H1 (cell line): ENCODE data around the gene SH3PXD2A. TPM values are rescaled to one million over a fixed set of nuclear protein-coding genes. Genes with fewer than 3 reads are reported as not detected.

ENCODE experiments used
- CTCF ChIA-PET: fragments of 300-600 bp; sonication (Branson Sonifier 250); formaldehyde crosslinking; loops from one replicate; lab custom pipeline; 2021; ENCODE audit not compliant: partially characterized antibody; lab: Charles Lee
- POLR2A ChIA-PET: fragments of 300-600 bp; sonication (Branson Sonifier 250); formaldehyde crosslinking; loops from one replicate; lab custom pipeline; 2021; ENCODE audit warnings: inconsistent platforms; ENCODE audit not compliant: partially characterized antibody; lab: Charles Lee
- DNase-seq, 2 experiments: peaks; one replicate each; pipeline versions ENCODE4 v3.0.0 to v3.0.0-alpha.2; 2010 to 2022; ENCODE audit warnings: low spot score in 2 of 2, low read depth in 1 of 2, mixed read lengths in 1 of 2
- FAIRE-seq: peaks from 2 replicates; lab custom pipeline; 2011; peaks lifted over from hg19 to GRCh38; lab: Jason Lieb, UNC
- H2AFZ ChIP-seq: 2 replicates; pipeline ENCODE4 v1.8.1; 2012; ENCODE audit warnings: low read length, inconsistent platforms
- H2AK5ac ChIP-seq: 2 replicates; pipeline ENCODE4 v1.6.1; 2013; ENCODE audit warnings: low read depth, low read length
- H2BK120ac ChIP-seq: replicated peaks from 2 replicates; pipeline ENCODE3; 2013; ENCODE audit warnings: low read depth, low read length, inconsistent platforms
- H2BK12ac ChIP-seq: 2 replicates; pipeline ENCODE4 v1.6.1; 2013; ENCODE audit warnings: low read depth, low read length
- H2BK15ac ChIP-seq: 2 replicates; pipeline ENCODE4 v1.6.1; 2013; ENCODE audit warnings: low read length
- H2BK20ac ChIP-seq: 2 replicates; pipeline ENCODE4 v1.6.1; 2013; ENCODE audit warnings: low read length
- H2BK5ac ChIP-seq: 2 replicates; pipeline ENCODE4 v1.6.1; 2013; ENCODE audit warnings: low read depth, low read length
- H3K14ac ChIP-seq: 2 replicates; pipeline ENCODE4 v1.6.1; 2013; ENCODE audit warnings: inconsistent platforms; ENCODE audit not compliant: insufficient read length
- H3K18ac ChIP-seq: 2 replicates; pipeline ENCODE4 v1.6.1; 2013; ENCODE audit warnings: low read length; ENCODE audit errors: extremely low read depth
- H3K23ac ChIP-seq: 2 replicates; pipeline ENCODE4 v1.6.1; 2013; ENCODE audit warnings: inconsistent platforms; ENCODE audit not compliant: insufficient read length
- H3K23me2 ChIP-seq: 2 replicates; pipeline ENCODE4 v1.6.1; 2013; ENCODE audit warnings: low read depth, low read length
- H3K27ac ChIP-seq: 2 replicates; pipeline ENCODE4 v1.6.1; 2011; ENCODE audit warnings: low read depth, low read length, inconsistent platforms
- H3K27me3 ChIP-seq, 4 experiments: replicated peaks in 1 of 4; 1 replicate in 1 of 4; 2 replicates in 3 of 4; pipeline versions ENCODE4 v1.6.1 to v1.8.1; 2011 to 2013; ENCODE audit warnings: low read length in 3 of 4, mild to moderate bottlenecking in 3 of 4, inconsistent platforms in 2 of 4, mixed read lengths in 2 of 4, moderate library complexity in 1 of 4; ENCODE audit not compliant: control insufficient read depth in 3 of 4, insufficient read depth in 3 of 4; ENCODE audit errors: extremely low read depth in 1 of 4
- H3K36me3 ChIP-seq, 4 experiments: 2 replicates each; pipeline versions ENCODE4 v1.6.1 to v1.8.1; 2011 to 2013; ENCODE audit warnings: mild to moderate bottlenecking in 4 of 4, low read length in 3 of 4, moderate library complexity in 2 of 4, control low read depth in 1 of 4, inconsistent platforms in 1 of 4; ENCODE audit not compliant: insufficient read depth in 4 of 4, control insufficient read depth in 2 of 4
- H3K4ac ChIP-seq: replicated peaks from 2 replicates; pipeline ENCODE3; 2013; ENCODE audit warnings: low read length, low read depth, mixed read lengths, inconsistent platforms; ENCODE audit not compliant: insufficient read length
- H3K4me1 ChIP-seq, 4 experiments: replicated peaks in 1 of 4; 1 replicate in 1 of 4; 2 replicates in 3 of 4; pipeline versions ENCODE4 v1.6.1 to v1.8.1; 2011 to 2013; ENCODE audit warnings: low read length in 3 of 4, inconsistent platforms in 2 of 4, mixed read lengths in 1 of 4; ENCODE audit not compliant: insufficient read depth in 4 of 4, control insufficient read depth in 3 of 4
- H3K4me2 ChIP-seq, 2 experiments: 2 replicates each; pipeline versions ENCODE4 v1.6.1 to v1.8.1; 2011 to 2013; ENCODE audit warnings: low read depth in 2 of 2, low read length in 2 of 2, control low read depth in 1 of 2, inconsistent platforms in 1 of 2, mild to moderate bottlenecking in 1 of 2; ENCODE audit not compliant: insufficient read depth in 1 of 2
- H3K4me3 ChIP-seq, 4 experiments: fragments of 200-600, 300-600 bp in 1 of 4; sonication (generic), shearing (Covaris generic), sonication (Bioruptor Twin) in 1 of 4; 2 replicates each; pipeline versions ENCODE4 v1.5.1 to v1.8.1; 2011 to 2016; ENCODE audit warnings: low read length in 4 of 4, low read depth in 3 of 4, control low read depth in 2 of 4, inconsistent platforms in 2 of 4, mild to moderate bottlenecking in 2 of 4, mixed read lengths in 1 of 4, moderate library complexity in 1 of 4; ENCODE audit not compliant: insufficient read depth in 2 of 4; ENCODE audit errors: extremely low read depth in 1 of 4
- H3K56ac ChIP-seq: replicated peaks from 2 replicates; pipeline ENCODE3; 2013; ENCODE audit warnings: low read depth, mild to moderate bottlenecking, mixed read lengths, low read length, inconsistent platforms; ENCODE audit not compliant: insufficient read length
- H3K79me1 ChIP-seq: 2 replicates; pipeline ENCODE4 v1.6.1; 2013; ENCODE audit warnings: low read depth, low read length, control low read depth
- H3K79me2 ChIP-seq, 2 experiments: 2 replicates each; pipeline versions ENCODE4 v1.6.1 to v1.8.1; 2012 to 2013; ENCODE audit warnings: low read length in 2 of 2, mild to moderate bottlenecking in 2 of 2, inconsistent platforms in 1 of 2; ENCODE audit not compliant: insufficient read depth in 2 of 2, control insufficient read depth in 1 of 2
- H3K9ac ChIP-seq, 4 experiments: replicated peaks in 1 of 4; 1 replicate in 1 of 4; 2 replicates in 3 of 4; pipeline versions ENCODE4 v1.6.1 to v1.8.1; 2011 to 2013; ENCODE audit warnings: low read depth in 3 of 4, low read length in 3 of 4, control low read depth in 2 of 4, mild to moderate bottlenecking in 2 of 4, moderate library complexity in 2 of 4, inconsistent platforms in 1 of 4; ENCODE audit errors: extremely low read depth in 1 of 4
- H3K9me3 ChIP-seq, 2 experiments: 2 replicates each; pipeline versions ENCODE4 v1.6.1 to v1.8.1; 2012 to 2013; ENCODE audit warnings: mild to moderate bottlenecking in 2 of 2, moderate library complexity in 2 of 2, control low read depth in 1 of 2, inconsistent platforms in 1 of 2, low read depth in 1 of 2, low read length in 1 of 2, mixed read lengths in 1 of 2; ENCODE audit not compliant: insufficient read depth in 2 of 2
- H4K20me1 ChIP-seq, 2 experiments: replicated peaks in 1 of 2; 2 replicates each; pipeline versions ENCODE3 to v1.8.1; 2011 to 2013; ENCODE audit warnings: inconsistent platforms in 2 of 2, low read length in 2 of 2, mild to moderate bottlenecking in 1 of 2; ENCODE audit not compliant: insufficient read depth in 2 of 2, control insufficient read depth in 1 of 2
- H4K5ac ChIP-seq: 2 replicates; pipeline ENCODE4 v1.6.1; 2013; ENCODE audit warnings: low read length, low read depth, mixed read lengths, inconsistent platforms; ENCODE audit not compliant: insufficient read length
- H4K8ac ChIP-seq: 2 replicates; pipeline ENCODE4 v1.8.0; 2013; ENCODE audit warnings: mild to moderate bottlenecking, moderate library complexity, low read length, inconsistent platforms; ENCODE audit not compliant: insufficient read depth; ENCODE audit errors: extremely low read depth
- H4K91ac ChIP-seq: replicated peaks from 2 replicates; pipeline ENCODE3; 2013; ENCODE audit warnings: low read length, mixed read lengths, inconsistent platforms; ENCODE audit not compliant: insufficient read length
- BCL11A ChIP-seq, 2 experiments: IDR thresholded peaks; one replicate each; pipeline ENCODE4 v1.6.1; 2011; ENCODE audit warnings: low read depth in 2 of 2, low read length in 2 of 2, mild to moderate bottlenecking in 2 of 2
- CBX5 ChIP-seq: fragments of 300-800, 300-1000 bp; sonication (generic); IDR thresholded peaks from 2 replicates; pipeline ENCODE4 v1.7.1; 2016; ENCODE audit warnings: antibody characterized with exemption, low read length, low read depth
- CHD2 ChIP-seq: IDR thresholded peaks from 2 replicates; pipeline ENCODE4 v1.6.1; 2012; ENCODE audit warnings: low read length, improper control_type of control experiment
- JUND ChIP-seq: IDR thresholded peaks from 2 replicates; pipeline ENCODE4 v1.6.1; 2011; ENCODE audit warnings: mild to moderate bottlenecking, improper control_type of control experiment, low read length
- KDM5A ChIP-seq: fragments of 200-600 bp; IDR thresholded peaks from 2 replicates; pipeline ENCODE4 v1.7.1; 2012; ENCODE audit warnings: mild to moderate bottlenecking, low read length, inconsistent platforms, mixed read lengths
- NANOG ChIP-seq: IDR thresholded peaks from 2 replicates; pipeline ENCODE4 v1.6.1; 2011; ENCODE audit warnings: low read length, low read depth, mild to moderate bottlenecking, inconsistent platforms; ENCODE audit not compliant: insufficient read depth, poor library complexity, severe bottlenecking
- PHF8 ChIP-seq: fragments of 200-600 bp; sonication (generic); conservative IDR thresholded peaks from 2 replicates; pipeline ENCODE4 v1.7.1; 2012; ENCODE audit warnings: low read depth, mild to moderate bottlenecking, inconsistent platforms, low read length, moderate library complexity
- POLR2A ChIP-seq, 2 experiments: IDR thresholded peaks; 1 replicate in 1 of 2; 2 replicates in 1 of 2; pipeline ENCODE4 v1.6.1; 2011; ENCODE audit warnings: low read depth in 2 of 2, low read length in 2 of 2, mild to moderate bottlenecking in 2 of 2; ENCODE audit errors: control extremely low read depth in 1 of 2
- POLR2AphosphoS5 ChIP-seq: IDR thresholded peaks from 2 replicates; pipeline ENCODE4 v1.6.1; 2011; ENCODE audit warnings: low read depth, low read length
- SIN3A ChIP-seq, 2 experiments: IDR thresholded peaks in 1 of 2; conservative IDR thresholded peaks in 1 of 2; 2 replicates each; pipeline ENCODE4 v1.6.1; 2011 to 2012; ENCODE audit warnings: low read length in 2 of 2, improper control_type of control experiment in 1 of 2, low read depth in 1 of 2, mild to moderate bottlenecking in 1 of 2
- SIRT6 ChIP-seq: IDR thresholded peaks from one replicate; pipeline ENCODE4 v1.7.1; 2012; ENCODE audit warnings: low read length, inconsistent platforms
- TBP ChIP-seq: IDR thresholded peaks from 2 replicates; pipeline ENCODE4 v1.6.1; 2011; ENCODE audit warnings: low read depth, low read length, improper control_type of control experiment
- ZNF274 ChIP-seq: IDR thresholded peaks from 2 replicates; pipeline ENCODE4 v1.7.0; 2012; ENCODE audit warnings: low read length, borderline replicate concordance; ENCODE audit errors: extremely low read depth
- WGBS, 2 experiments: shearing (Covaris generic) in 1 of 2; methylation state at CpG; one replicate each; pipeline versions ENCODE4 v1.1.6 to v1.1.7; 2013 to 2015; ENCODE audit warnings: low lambda C conversion rate in 2 of 2, mixed read lengths in 2 of 2, inconsistent platforms in 1 of 2, low coverage in 1 of 2, missing lambda C conversion rate in 1 of 2; ENCODE audit not compliant: insufficient replicate concordance in 2 of 2, insufficient coverage in 1 of 2, insufficient read length in 1 of 2; ENCODE audit errors: extremely low coverage in 1 of 2, missing lambda C conversion rate in 1 of 2; 5-methylcytosine and 5-hydroxymethylcytosine counted together
- polyA plus RNA-seq, 7 experiments: library from polyadenylated mRNA; depleted of rRNA in 3 of 7; stranded (reverse) in 5 of 7; unstranded in 2 of 7; fragments of >200 nt in 5 of 7; fragments of 200-250 nt in 2 of 7; gene quantifications; 1 replicate in 5 of 7; 2 replicates in 1 of 7; 4 replicates in 1 of 7; pipeline versions ENCODE4 v1.2.1 to v1.2.3, GENCODE V29; 2011 to 2013; ENCODE audit warnings: missing spikeins in 2 of 7, mixed read lengths in 2 of 7
- total RNA-seq: library from RNA; stranded (reverse); fragmentation: NEBNext Ultra II Directional; extraction: Animal tissue kit (Norgen Biotek cat#: 25700); gene quantifications from 2 replicates; pipeline ENCODE4 v1.2.1, GENCODE V29; 2021
- TF ChIP-seq, protein P1 (sequence below): IDR thresholded peaks from 2 replicates; pipeline ENCODE4 v1.6.1; 2012; ENCODE audit warnings: inconsistent platforms

SH3PXD2A gene
- total and polyA plus RNA-seq, 2 of the 8 experiments (the other 6 are each of a cell fraction or from before 2014, with no cell fraction given), result 5.4 to 16.3 TPM

GRCh38 chr10:103740611-103741010 lies 114.8 kb downstream of the SH3PXD2A start:
- Histone ChIP-seq H4K8ac (no peak overlapping the region), H3K4me3 (no peak overlapping the region), H3K23me2 (no peaks in the 10 kb centered on the region), H3K56ac (no peak overlapping the region), H3K4ac (no peak overlapping the region), H3K14ac (no peak overlapping the region), H4K20me1 (no peaks in the 10 kb centered on the region), H2BK20ac (no peak overlapping the region), H2BK5ac (no peak overlapping the region), H2BK120ac (no peak overlapping the region), H3K18ac (no peak overlapping the region), H2AFZ (no peak overlapping the region), H3K9me3 (no peaks in the 10 kb centered on the region), H3K23ac (no peak overlapping the region), H3K36me3 (no peaks in the 10 kb centered on the region), H2BK15ac (no peak overlapping the region), H3K9ac (no peak overlapping the region), H3K4me1 (peaks cover 0 to 9% (median 2%) of the 10 kb centered on the region in 4 experiments; a peak in 3 of 7 replicates), H3K27ac (no peak overlapping the region), H3K79me1 (no peaks in the 10 kb centered on the region), H3K79me2 (no peaks in the 10 kb centered on the region), H4K91ac (no peak overlapping the region), H3K4me2 (no peak overlapping the region), H3K27me3 (no peaks in the 10 kb centered on the region; a peak in 1 of 7 replicates), H2AK5ac (no peak overlapping the region), H4K5ac (no peak overlapping the region), H2BK12ac (no peak overlapping the region)
- DNase-seq, result no peak
- ChIA-PET CTCF (interaction anchor here (0.6 to 23.1 kb wide), 9 partner anchors 11 to 116 kb away, joined by 3 to 304 read pairs (median 4); no protein-coding TSS in a partner anchor), POLR2A (interaction anchor here (1.2 to 1.4 kb wide), 2 partner anchors 13 to 17 kb away, joined by 3 read pairs; no protein-coding TSS in a partner anchor)
- FAIRE-seq, result no peak
- WGBS, 2 experiments, result 88% methylated on average over 5 of the region's 5 CpGs; no CpG with 5 or more reads in 1 of the 2 experiments
- TF ChIP-seq SIN3A (conservative IDR thresholded peaks at IDR 0.05 in 1 of 2, IDR thresholded peaks at IDR 0.05 in 1 of 2; ENCODE audit: low read depth in 1 of 2, low read length in 2 of 2) (no peak), CBX5 (no peak), KDM5A (no peak), NANOG (no peak), POLR2A (IDR thresholded peaks at IDR 0.05; ENCODE audit: control extremely low read depth in 1 of 2, low read depth in 2 of 2, low read length in 2 of 2) (no peak), POLR2AphosphoS5 (no peak), TBP (no peak), SIRT6 (no peak), ZNF274 (no peak), JUND (no peak), PHF8 (no peak), CHD2 (no peak), BCL11A (IDR thresholded peaks at IDR 0.05; ENCODE audit: low read depth in 2 of 2, low read length in 2 of 2) (no peak)
- TF ChIP-seq, protein P1, sequence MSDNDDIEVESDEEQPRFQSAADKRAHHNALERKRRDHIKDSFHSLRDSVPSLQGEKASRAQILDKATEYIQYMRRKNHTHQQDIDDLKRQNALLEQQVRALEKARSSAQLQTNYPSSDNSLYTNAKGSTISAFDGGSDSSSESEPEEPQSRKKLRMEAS, result no peak
